ENCODE results near the gene CALML4.

DNA sequence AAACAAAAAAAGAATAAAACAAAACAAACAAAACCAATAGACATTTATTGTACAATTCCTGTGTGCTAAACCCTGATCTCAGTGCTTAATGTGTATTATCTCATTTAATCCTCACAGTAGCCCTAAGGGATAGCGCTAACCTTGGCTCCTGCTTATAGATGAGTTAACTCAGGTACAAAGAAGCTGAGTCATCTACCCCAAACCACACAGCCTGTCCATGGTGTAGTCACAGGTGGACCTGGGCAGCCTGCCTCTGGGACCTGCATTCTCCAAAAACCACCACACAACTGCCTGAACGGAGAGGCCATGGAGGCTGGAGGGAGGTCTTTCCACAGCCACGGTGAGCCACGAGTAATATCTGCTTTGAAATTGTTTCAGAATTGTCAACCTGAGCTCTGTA, 29.9 kb upstream of the CALML4 start:
- TF ChIP-seq, protein P1, sequence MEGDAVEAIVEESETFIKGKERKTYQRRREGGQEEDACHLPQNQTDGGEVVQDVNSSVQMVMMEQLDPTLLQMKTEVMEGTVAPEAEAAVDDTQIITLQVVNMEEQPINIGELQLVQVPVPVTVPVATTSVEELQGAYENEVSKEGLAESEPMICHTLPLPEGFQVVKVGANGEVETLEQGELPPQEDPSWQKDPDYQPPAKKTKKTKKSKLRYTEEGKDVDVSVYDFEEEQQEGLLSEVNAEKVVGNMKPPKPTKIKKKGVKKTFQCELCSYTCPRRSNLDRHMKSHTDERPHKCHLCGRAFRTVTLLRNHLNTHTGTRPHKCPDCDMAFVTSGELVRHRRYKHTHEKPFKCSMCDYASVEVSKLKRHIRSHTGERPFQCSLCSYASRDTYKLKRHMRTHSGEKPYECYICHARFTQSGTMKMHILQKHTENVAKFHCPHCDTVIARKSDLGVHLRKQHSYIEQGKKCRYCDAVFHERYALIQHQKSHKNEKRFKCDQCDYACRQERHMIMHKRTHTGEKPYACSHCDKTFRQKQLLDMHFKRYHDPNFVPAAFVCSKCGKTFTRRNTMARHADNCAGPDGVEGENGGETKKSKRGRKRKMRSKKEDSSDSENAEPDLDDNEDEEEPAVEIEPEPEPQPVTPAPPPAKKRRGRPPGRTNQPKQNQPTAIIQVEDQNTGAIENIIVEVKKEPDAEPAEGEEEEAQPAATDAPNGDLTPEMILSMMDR (IDR thresholded peaks at IDR 0.05), result no peak
- TF ChIP-seq POLR2A (IDR thresholded peaks at IDR 0.05), result no peak
